Endodermal cell (in vitro differentiated cells): ENCODE measurements around the gene SSBP2. TPM values are rescaled to one million over a fixed set of nuclear protein-coding genes. Genes with fewer than 3 reads are reported as not detected.

Source experiments
- DNase-seq: peaks from one replicate; pipeline ENCODE4 v3.0.0-alpha.2; 2017
- H3K27ac ChIP-seq: 2 replicates; pipeline ENCODE4 v1.5.1; 2013; ENCODE audit warnings: mild to moderate bottlenecking, low read depth, low read length, moderate library complexity
- H3K27me3 ChIP-seq: 2 replicates; pipeline ENCODE4 v1.6.1; 2013; ENCODE audit warnings: mild to moderate bottlenecking, low read length, moderate library complexity; ENCODE audit not compliant: insufficient read depth, control insufficient read depth, poor library complexity, severe bottlenecking
- H3K36me3 ChIP-seq: 2 replicates; pipeline ENCODE4 v1.7.0; 2013; ENCODE audit warnings: mild to moderate bottlenecking, low read length, moderate library complexity; ENCODE audit not compliant: control insufficient read depth, insufficient read depth
- H3K4me1 ChIP-seq: one replicate; pipeline ENCODE4 v1.7.0; 2013; ENCODE audit warnings: low read length; ENCODE audit not compliant: control insufficient read depth, insufficient read depth
- H3K4me3 ChIP-seq: 2 replicates; pipeline ENCODE4 v1.5.1; 2013; ENCODE audit warnings: mild to moderate bottlenecking, low read length, moderate library complexity
- H3K9ac ChIP-seq: 2 replicates; pipeline ENCODE4 v1.6.1; 2013; ENCODE audit warnings: mild to moderate bottlenecking, low read length, moderate library complexity; ENCODE audit not compliant: poor library complexity, severe bottlenecking; ENCODE audit errors: extremely low read depth
- H3K9me3 ChIP-seq: 2 replicates; pipeline ENCODE4 v1.6.1; 2013; ENCODE audit warnings: mild to moderate bottlenecking, low read length, moderate library complexity; ENCODE audit not compliant: control insufficient read depth
- H3K27ac Mint-ChIP-seq: 2 replicates; pipeline ENCODE4 v1.8.0; 2020; ENCODE audit warnings: mixed read lengths
- H3K27me3 Mint-ChIP-seq: 2 replicates; pipeline ENCODE4 v1.8.0; 2021; ENCODE audit warnings: mild to moderate bottlenecking, mixed read lengths; ENCODE audit not compliant: insufficient read depth
- H3K36me3 Mint-ChIP-seq: 2 replicates; pipeline ENCODE4 v1.8.0; 2020; ENCODE audit warnings: low read depth, mixed read lengths
- H3K4me1 Mint-ChIP-seq: 2 replicates; pipeline ENCODE4 v1.8.0; 2020; ENCODE audit warnings: mixed read lengths
- H3K4me3 Mint-ChIP-seq: 2 replicates; pipeline ENCODE4 v1.8.0; 2020; ENCODE audit warnings: mild to moderate bottlenecking, moderate library complexity, mixed read lengths
- H3K9me3 Mint-ChIP-seq: 2 replicates; pipeline ENCODE4 v1.8.0; 2020; ENCODE audit warnings: mild to moderate bottlenecking, mixed read lengths
- CTCF ChIP-seq: fragments of 200-600 bp; sonication (generic); conservative IDR thresholded peaks from 2 replicates; pipeline ENCODE4 v1.5.0; 2021; ENCODE audit warnings: antibody characterized with exemption, mild to moderate bottlenecking
- WGBS, 2 experiments: methylation state at CpG; one replicate each; pipeline versions ENCODE4 v1.1.5 to v1.1.7; 2013; ENCODE audit warnings: missing lambda C conversion rate in 2 of 2, mixed read lengths in 1 of 2; ENCODE audit not compliant: insufficient coverage in 1 of 2, insufficient read length in 1 of 2; 5-methylcytosine and 5-hydroxymethylcytosine counted together
- total RNA-seq, 2 donors: library from RNA; stranded (reverse); fragmentation: NEBNext Ultra II Directional in 1 of 2; extraction: Animal tissue kit (Norgen Biotek cat#: 25700) in 1 of 2; gene quantifications; 2 replicates in 1 of 2; 3 replicates in 1 of 2; pipeline ENCODE4 v1.2.1, GENCODE V29; 2021

Gene SSBP2
- total RNA-seq, 2 donors from 2014 or later = 27.5 to 30.2 TPM

GRCh38 chr5:81724571-81724970 is 26.3 kb downstream of the SSBP2 start:
- Histone ChIP-seq H3K27ac (no peak overlapping the region), H3K9ac (no peak overlapping the region), H3K36me3 (no peaks in the 10 kb centered on the region), H3K4me1 (no peaks in the 10 kb centered on the region), H3K9me3 (no peaks in the 10 kb centered on the region), H3K27me3 (no peaks in the 10 kb centered on the region), H3K4me3 (no peak overlapping the region)
- no peaks in the 10 kb centered on the region for H3K36me3 Mint-ChIP-seq
- H3K4me1 Mint-ChIP-seq = peaks cover 25% of the 10 kb centered on the region
- H3K27me3 Mint-ChIP-seq = no peaks in the 10 kb centered on the region
- WGBS, 2 experiments = 98 to 100% methylated on average over 2 to 4 of the region's 5 CpGs
- DNase-seq = no peak
- H3K27ac Mint-ChIP-seq = no peak overlapping the region
- TF ChIP-seq CTCF = no peak
- no peak overlapping the region for H3K4me3 Mint-ChIP-seq
- H3K9me3 Mint-ChIP-seq = no peaks in the 10 kb centered on the region

- 90% methylated on average over 1 of the region's 1 CpG; no CpG with 5 or more reads in 1 of the 2 experiments for WGBS, 2 experiments
- Histone ChIP-seq H3K27me3 (no peaks in the 10 kb centered on the region), H3K9me3 (no peaks in the 10 kb centered on the region), H3K4me1 (no peaks in the 10 kb centered on the region), H3K27ac (no peak overlapping the region), H3K4me3 (no peak overlapping the region), H3K9ac (no peak overlapping the region), H3K36me3 (no peaks in the 10 kb centered on the region)
- no peak overlapping the region for H3K27ac Mint-ChIP-seq
- no peak for TF ChIP-seq CTCF
- H3K4me3 Mint-ChIP-seq = no peak overlapping the region
- H3K27me3 Mint-ChIP-seq = no peaks in the 10 kb centered on the region
- no peak for DNase-seq
- H3K4me1 Mint-ChIP-seq = peaks cover 29% of the 10 kb centered on the region
- no peaks in the 10 kb centered on the region for H3K36me3 Mint-ChIP-seq
- H3K9me3 Mint-ChIP-seq = no peaks in the 10 kb centered on the region
Measured at GRCh38 chr5:81724108-81724507, 26.8 kb downstream of the SSBP2 start.

GRCh38 chr5:81721049-81721448 is 29.8 kb downstream of the SSBP2 start:
- Mint-ChIP-seq H3K9me3 (no peaks in the 10 kb centered on the region), H3K27ac (no peak overlapping the region), H3K36me3 (no peaks in the 10 kb centered on the region), H3K27me3 (no peaks in the 10 kb centered on the region), H3K4me1 (peaks cover 45% of the 10 kb centered on the region), H3K4me3 (no peak overlapping the region)
- Histone ChIP-seq H3K27ac (no peak overlapping the region), H3K9ac (no peak overlapping the region), H3K27me3 (no peaks in the 10 kb centered on the region), H3K4me3 (no peak overlapping the region), H3K9me3 (no peaks in the 10 kb centered on the region), H3K4me1 (peaks cover 7% of the 10 kb centered on the region), H3K36me3 (no peaks in the 10 kb centered on the region)
- no peak for DNase-seq
- 50 to 82% methylated on average over 1 to 2 of the region's 2 CpGs for WGBS, 2 experiments
- no peak for TF ChIP-seq CTCF
